Tibial nerve (tissue), 3 donors: ENCODE data around the gene PPEF1.

Experiments
- POLR2A ChIP-seq, 2 donors: fragments of 450-650 bp; IDR thresholded peaks; one replicate each; pipeline ENCODE4 v1.6.1; 2017; ENCODE audit warnings: antibody characterized with exemption in 2 of 2, mild to moderate bottlenecking in 2 of 2, moderate library complexity in 2 of 2
- TF ChIP-seq, protein P1 (sequence below), 5 experiments: fragments of 200-600 bp in 3 of 5; fragments of 450-650 bp in 2 of 5; sonication (generic) in 3 of 5; IDR thresholded peaks; one replicate each; pipeline ENCODE4 v1.5.1; 2016 to 2019; ENCODE audit warnings: antibody characterized with exemption in 5 of 5, mild to moderate bottlenecking in 3 of 5, moderate library complexity in 2 of 5

DNA sequence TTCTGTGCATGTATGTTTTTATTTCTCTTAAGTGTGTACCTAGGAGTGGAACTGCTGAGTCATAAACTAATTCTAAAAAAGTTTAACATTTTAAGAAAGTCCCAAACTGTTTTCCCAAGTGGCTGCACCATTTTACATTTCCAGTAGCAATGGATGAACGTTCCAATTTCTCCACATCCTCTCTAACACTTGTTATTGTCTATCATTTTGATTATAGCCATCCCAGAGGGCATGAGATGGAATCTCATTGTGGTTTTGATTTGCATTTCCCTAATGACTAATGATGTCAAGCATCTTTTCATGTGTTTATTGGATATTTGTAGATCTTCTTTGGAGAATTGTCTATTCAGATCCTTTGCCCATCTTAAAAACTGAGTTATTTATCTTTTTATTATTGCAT lies 82.5 kb downstream of the PPEF1 start:
- no peak for TF ChIP-seq POLR2A (IDR thresholded peaks at IDR 0.05)
- TF ChIP-seq, protein P1, sequence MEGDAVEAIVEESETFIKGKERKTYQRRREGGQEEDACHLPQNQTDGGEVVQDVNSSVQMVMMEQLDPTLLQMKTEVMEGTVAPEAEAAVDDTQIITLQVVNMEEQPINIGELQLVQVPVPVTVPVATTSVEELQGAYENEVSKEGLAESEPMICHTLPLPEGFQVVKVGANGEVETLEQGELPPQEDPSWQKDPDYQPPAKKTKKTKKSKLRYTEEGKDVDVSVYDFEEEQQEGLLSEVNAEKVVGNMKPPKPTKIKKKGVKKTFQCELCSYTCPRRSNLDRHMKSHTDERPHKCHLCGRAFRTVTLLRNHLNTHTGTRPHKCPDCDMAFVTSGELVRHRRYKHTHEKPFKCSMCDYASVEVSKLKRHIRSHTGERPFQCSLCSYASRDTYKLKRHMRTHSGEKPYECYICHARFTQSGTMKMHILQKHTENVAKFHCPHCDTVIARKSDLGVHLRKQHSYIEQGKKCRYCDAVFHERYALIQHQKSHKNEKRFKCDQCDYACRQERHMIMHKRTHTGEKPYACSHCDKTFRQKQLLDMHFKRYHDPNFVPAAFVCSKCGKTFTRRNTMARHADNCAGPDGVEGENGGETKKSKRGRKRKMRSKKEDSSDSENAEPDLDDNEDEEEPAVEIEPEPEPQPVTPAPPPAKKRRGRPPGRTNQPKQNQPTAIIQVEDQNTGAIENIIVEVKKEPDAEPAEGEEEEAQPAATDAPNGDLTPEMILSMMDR (IDR thresholded peaks at IDR 0.05): no peak
